Loucy (cell line): ENCODE data around the gene CROCC.
"Not testable (repeated sequence)": the region's sequence is repeated elsewhere in the genome, so short reads cannot be mapped to it uniquely, and the experiment has no call there.

Source experiments
- H2AFZ ChIP-seq: fragments of 200-600 bp; sonication (generic); 2 replicates; pipeline ENCODE4 v1.6.0; 2016; ENCODE audit warnings: antibody characterized with exemption, mild to moderate bottlenecking, low read length, moderate library complexity
- H3F3A ChIP-seq: fragments of 200-600 bp; 2 replicates; pipeline ENCODE4 v1.6.0; 2016; ENCODE audit warnings: antibody characterized with exemption, low read depth, mild to moderate bottlenecking
- H3K27me3 ChIP-seq: fragments of 200-600 bp; sonication (generic); 2 replicates; pipeline ENCODE4 v1.6.1; 2014; ENCODE audit warnings: low read length, mild to moderate bottlenecking; ENCODE audit not compliant: insufficient read depth, poor library complexity, severe bottlenecking
- H3K36me3 ChIP-seq: fragments of 200-600 bp; sonication (generic); 2 replicates; pipeline ENCODE4 v1.6.1; 2016; ENCODE audit warnings: low read length; ENCODE audit not compliant: insufficient read depth
- H3K4me1 ChIP-seq: fragments of 200-600 bp; sonication (generic); 2 replicates; pipeline ENCODE4 v1.5.1; 2014; ENCODE audit warnings: low read length, mild to moderate bottlenecking; ENCODE audit not compliant: insufficient read depth, poor library complexity, severe bottlenecking
- H3K4me2 ChIP-seq: fragments of 200-600 bp; sonication (generic); 2 replicates; pipeline ENCODE4 v1.6.0; 2014; ENCODE audit warnings: antibody characterized with exemption, low read length, low read depth, mild to moderate bottlenecking; ENCODE audit not compliant: poor library complexity, severe bottlenecking
- H3K4me3 ChIP-seq: fragments of 200-600 bp; sonication (generic); 2 replicates; pipeline ENCODE4 v1.5.1; 2014; ENCODE audit warnings: low read length, mild to moderate bottlenecking, mixed read lengths; ENCODE audit not compliant: poor library complexity, severe bottlenecking
- H3K79me2 ChIP-seq: fragments of 200-600 bp; sonication (generic); 2 replicates; pipeline ENCODE4 v1.6.1; 2014; ENCODE audit warnings: low read length; ENCODE audit not compliant: insufficient read depth
- H3K9ac ChIP-seq: fragments of 200-600 bp; sonication (generic); 2 replicates; pipeline ENCODE4 v1.6.0; 2014; ENCODE audit warnings: mild to moderate bottlenecking, low read depth, low read length, moderate library complexity; ENCODE audit not compliant: poor library complexity, severe bottlenecking
- H3K9me2 ChIP-seq: fragments of 200-600 bp; sonication (generic); replicated peaks from 2 replicates; pipeline ENCODE4 v1.6.1; 2016; ENCODE audit warnings: low read depth, low read length, mixed read lengths
- H3K9me3 ChIP-seq: fragments of 200-600 bp; sonication (generic); 2 replicates; pipeline ENCODE4 v1.6.1; 2014; ENCODE audit warnings: mild to moderate bottlenecking, antibody characterized with exemption, low read length, low read depth; ENCODE audit not compliant: insufficient read depth
- H4K20me1 ChIP-seq: fragments of 200-600 bp; sonication (generic); 2 replicates; pipeline ENCODE4 v1.6.0; 2014; ENCODE audit warnings: antibody characterized with exemption, low read length, mild to moderate bottlenecking; ENCODE audit not compliant: insufficient read depth, poor library complexity, severe bottlenecking
- EZH2phosphoT487 ChIP-seq: fragments of 200-600 bp; IDR thresholded peaks from 2 replicates; pipeline ENCODE4 v1.6.1; 2018; ENCODE audit warnings: antibody characterized with exemption, mild to moderate bottlenecking, moderate library complexity, borderline replicate concordance
- TF ChIP-seq, protein P1 (sequence below): fragments of 200-600 bp; sonication (generic); conservative IDR thresholded peaks from 2 replicates; pipeline ENCODE4 v1.5.1; 2014; ENCODE audit warnings: mild to moderate bottlenecking, antibody characterized with exemption, low read length

CROCC gene

DNA sequence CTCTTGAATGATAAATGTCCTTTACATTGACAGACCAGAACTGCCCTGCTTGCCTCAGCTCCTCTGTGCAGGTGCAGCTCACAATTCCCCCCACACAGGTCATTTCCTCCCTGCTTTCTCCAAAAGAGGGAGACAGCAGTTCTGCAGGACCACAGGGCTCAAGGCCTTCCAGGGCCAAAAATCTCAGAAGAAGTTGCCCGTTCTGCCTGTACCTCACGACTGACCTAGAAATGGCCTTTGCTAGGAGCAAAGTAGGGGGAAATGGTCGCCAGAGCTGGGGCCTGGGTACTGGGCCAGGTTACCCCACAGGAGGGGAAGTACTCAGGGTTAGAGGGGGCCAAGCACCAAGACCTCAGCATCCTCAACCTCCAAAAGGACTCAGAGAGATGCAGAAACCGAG, 14.9 kb upstream of the CROCC start:
- Histone ChIP-seq H3K4me2 (no peak overlapping the region), H3K79me2 (no peaks in the 10 kb centered on the region), H3K4me3 (no peak overlapping the region), H4K20me1 (no peaks in the 10 kb centered on the region), H3K9me2 (no peaks in the 10 kb centered on the region), H3K27me3 (no peaks in the 10 kb centered on the region), H3K4me1 (peaks cover 36% of the 10 kb centered on the region), H3F3A (peaks cover 23% of the 10 kb centered on the region), H2AFZ (no peak overlapping the region), H3K9ac (peak overlapping the region; percentile 92), H3K9me3 (no peaks in the 10 kb centered on the region), H3K36me3 (no peaks in the 10 kb centered on the region)
- TF ChIP-seq EZH2phosphoT487 = no peak
- TF ChIP-seq, protein P1, sequence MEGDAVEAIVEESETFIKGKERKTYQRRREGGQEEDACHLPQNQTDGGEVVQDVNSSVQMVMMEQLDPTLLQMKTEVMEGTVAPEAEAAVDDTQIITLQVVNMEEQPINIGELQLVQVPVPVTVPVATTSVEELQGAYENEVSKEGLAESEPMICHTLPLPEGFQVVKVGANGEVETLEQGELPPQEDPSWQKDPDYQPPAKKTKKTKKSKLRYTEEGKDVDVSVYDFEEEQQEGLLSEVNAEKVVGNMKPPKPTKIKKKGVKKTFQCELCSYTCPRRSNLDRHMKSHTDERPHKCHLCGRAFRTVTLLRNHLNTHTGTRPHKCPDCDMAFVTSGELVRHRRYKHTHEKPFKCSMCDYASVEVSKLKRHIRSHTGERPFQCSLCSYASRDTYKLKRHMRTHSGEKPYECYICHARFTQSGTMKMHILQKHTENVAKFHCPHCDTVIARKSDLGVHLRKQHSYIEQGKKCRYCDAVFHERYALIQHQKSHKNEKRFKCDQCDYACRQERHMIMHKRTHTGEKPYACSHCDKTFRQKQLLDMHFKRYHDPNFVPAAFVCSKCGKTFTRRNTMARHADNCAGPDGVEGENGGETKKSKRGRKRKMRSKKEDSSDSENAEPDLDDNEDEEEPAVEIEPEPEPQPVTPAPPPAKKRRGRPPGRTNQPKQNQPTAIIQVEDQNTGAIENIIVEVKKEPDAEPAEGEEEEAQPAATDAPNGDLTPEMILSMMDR = no peak

DNA sequence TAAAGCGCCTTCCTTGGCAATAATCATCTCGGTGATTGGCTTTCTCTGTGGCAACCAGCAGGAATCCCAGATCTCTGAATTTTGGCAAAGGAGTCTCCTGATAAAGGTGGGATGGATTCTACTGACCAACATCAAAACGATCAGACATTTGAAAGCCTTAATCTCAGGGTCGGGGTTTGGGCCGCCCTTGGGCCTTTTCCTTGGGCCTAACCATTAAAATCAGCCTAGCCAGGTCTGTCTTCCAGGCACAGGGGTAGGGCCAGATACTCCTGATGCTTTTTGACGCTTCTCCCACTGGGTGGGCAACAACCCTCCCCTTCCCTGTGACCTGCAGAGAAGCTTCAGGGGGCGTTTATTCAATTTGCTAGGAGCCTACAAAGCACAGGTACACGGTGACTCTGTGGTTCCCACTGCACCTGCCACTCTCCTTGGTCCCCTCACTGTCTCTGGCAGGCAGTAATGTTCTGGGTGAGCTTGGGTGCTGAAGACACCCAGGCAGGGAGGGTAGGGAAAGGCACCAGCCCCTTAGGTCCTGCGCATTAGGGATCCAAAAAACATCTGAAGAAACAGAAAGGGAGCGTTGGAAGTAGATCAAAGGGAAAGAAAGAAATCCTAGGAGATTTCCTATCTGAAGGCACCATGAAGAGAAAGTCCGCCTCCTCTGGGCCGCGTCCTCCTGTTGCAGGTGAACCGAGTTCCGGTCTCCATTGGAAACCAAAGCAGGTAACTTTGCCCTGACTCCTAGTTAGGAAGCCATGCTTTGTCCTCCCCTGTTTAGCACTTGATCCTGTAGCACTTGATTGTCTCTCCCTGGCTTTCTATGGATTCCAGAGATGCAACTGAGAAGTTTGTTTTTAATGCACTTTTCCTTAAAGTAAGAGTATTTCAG, 13.6 kb upstream of the CROCC start:
- peaks cover 36% of the 10 kb centered on the region for H3K4me1 ChIP-seq
- H3F3A ChIP-seq = peaks cover 23% of the 10 kb centered on the region
- H3K36me3 ChIP-seq = no peaks in the 10 kb centered on the region
- H3K4me2 ChIP-seq = no peak overlapping the region
- no peak overlapping the region for H2AFZ ChIP-seq
- TF ChIP-seq, protein P1 = no peak
- no peak for TF ChIP-seq EZH2phosphoT487
- H3K4me3 ChIP-seq = no peak overlapping the region
- H3K27me3 ChIP-seq = no peaks in the 10 kb centered on the region
- H3K9ac ChIP-seq = peak overlapping the region; percentile 92
- H3K9me3 ChIP-seq = no peaks in the 10 kb centered on the region
- H4K20me1 ChIP-seq = no peaks in the 10 kb centered on the region
- H3K9me2 ChIP-seq = no peaks in the 10 kb centered on the region
- H3K79me2 ChIP-seq = no peaks in the 10 kb centered on the region

DNA sequence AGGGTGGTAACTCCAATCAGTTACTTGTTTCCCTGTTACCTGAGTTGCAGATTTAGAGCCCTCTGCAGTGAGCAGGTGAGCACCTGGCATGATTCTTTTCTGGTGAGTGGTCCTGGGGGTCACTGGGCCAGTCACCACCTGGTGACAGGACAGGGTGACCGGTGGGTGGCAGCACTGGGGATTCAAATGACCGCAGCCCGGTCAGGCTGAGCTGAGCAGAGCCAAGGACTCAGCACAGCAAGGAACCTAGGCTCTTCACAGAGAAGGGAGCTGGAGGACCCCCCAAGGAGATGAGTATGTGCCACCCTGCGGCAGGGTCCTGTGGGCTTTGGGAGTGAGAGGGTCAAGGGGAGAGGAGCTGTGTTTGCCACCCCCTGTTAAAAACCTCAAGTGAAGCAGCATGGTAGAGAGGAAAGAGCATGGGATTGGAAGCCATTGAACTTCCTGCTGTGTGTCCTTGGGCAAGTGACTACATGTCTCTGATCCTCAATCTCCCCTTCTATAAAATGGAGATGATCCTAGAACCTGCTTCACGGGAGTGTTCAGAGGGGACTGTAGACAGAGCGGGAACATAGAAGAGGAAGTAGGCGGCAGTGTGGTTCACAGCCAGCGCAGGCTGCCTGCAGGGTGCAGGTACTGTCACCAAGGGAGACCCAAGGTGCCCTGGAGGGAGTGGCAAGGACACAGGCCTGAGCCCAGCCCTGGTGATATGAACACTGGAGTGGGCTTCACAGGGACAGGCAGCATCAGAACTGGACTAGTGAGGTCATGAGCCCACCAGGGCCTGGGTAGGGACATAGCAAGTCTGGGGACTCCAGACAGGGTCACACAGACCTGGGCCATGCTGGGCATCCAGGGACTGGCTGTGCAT, 9.6 kb upstream of the CROCC start:
- not testable (repeated sequence) for H3K79me2 ChIP-seq, H2AFZ ChIP-seq, H3K27me3 ChIP-seq, H4K20me1 ChIP-seq, H3K9ac ChIP-seq, H3K4me2 ChIP-seq, H3K4me3 ChIP-seq, H3K9me2 ChIP-seq, H3K9me3 ChIP-seq, H3K36me3 ChIP-seq, H3F3A ChIP-seq
- peaks cover 17% of the 10 kb centered on the region for H3K4me1 ChIP-seq

GRCh38 chr1:16912742-16913141, 9.0 kb upstream of the CROCC start:
- not testable (repeated sequence) for H3K9me2 ChIP-seq, H4K20me1 ChIP-seq, H3F3A ChIP-seq, H3K36me3 ChIP-seq, H3K27me3 ChIP-seq, H3K79me2 ChIP-seq, H3K9me3 ChIP-seq, H2AFZ ChIP-seq
- peaks cover 15% of the 10 kb centered on the region for H3K4me1 ChIP-seq
- H3K4me2 ChIP-seq = peak overlapping the region; percentile 96
- peak overlapping the region; percentile 78 for H3K9ac ChIP-seq
- H3K4me3 ChIP-seq = peak overlapping the region; percentile 86
